ENCODE results near the gene SART1.
A peak's percentile ranks its signal among the peaks of the same experiment; 100 is the strongest.

SART1 gene

DNA sequence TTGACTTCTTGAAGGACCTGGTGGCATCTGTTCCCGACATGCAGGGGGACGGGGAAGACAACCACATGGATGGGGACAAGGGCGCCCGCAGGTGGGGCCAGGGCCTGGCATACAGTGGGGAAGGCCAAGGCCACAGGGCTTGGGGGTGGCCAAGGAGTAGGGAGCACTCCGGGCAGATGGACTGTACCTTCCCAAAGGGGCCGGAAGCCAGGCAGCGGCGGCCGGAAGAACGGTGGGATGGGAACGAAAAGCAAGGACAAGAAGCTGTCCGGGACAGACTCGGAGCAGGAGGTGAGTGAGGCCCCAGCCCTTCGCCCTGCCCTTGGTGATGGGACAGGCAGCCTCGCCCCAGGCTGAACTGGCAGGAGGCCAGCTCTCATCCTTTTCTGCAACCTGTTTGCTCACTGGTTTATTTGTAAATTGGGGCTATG lies 41.1 kb upstream of the SART1 start:
- H3K27ac Mint-ChIP-seq: no peak overlapping the region
- peak overlapping the region; percentile 88 for H3K4me3 Mint-ChIP-seq
- H3K36me3 Mint-ChIP-seq (ENCODE audit: low read depth): peaks cover 26% of the 10 kb centered on the region
- peaks cover 22% of the 10 kb centered on the region for H3K4me1 Mint-ChIP-seq
- H3K9me3 Mint-ChIP-seq: no peaks in the 10 kb centered on the region
- DNase-seq: no peak
- TF ChIP-seq, protein P1, sequence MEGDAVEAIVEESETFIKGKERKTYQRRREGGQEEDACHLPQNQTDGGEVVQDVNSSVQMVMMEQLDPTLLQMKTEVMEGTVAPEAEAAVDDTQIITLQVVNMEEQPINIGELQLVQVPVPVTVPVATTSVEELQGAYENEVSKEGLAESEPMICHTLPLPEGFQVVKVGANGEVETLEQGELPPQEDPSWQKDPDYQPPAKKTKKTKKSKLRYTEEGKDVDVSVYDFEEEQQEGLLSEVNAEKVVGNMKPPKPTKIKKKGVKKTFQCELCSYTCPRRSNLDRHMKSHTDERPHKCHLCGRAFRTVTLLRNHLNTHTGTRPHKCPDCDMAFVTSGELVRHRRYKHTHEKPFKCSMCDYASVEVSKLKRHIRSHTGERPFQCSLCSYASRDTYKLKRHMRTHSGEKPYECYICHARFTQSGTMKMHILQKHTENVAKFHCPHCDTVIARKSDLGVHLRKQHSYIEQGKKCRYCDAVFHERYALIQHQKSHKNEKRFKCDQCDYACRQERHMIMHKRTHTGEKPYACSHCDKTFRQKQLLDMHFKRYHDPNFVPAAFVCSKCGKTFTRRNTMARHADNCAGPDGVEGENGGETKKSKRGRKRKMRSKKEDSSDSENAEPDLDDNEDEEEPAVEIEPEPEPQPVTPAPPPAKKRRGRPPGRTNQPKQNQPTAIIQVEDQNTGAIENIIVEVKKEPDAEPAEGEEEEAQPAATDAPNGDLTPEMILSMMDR (IDR thresholded peaks at IDR 0.05): no peak
- H3K27me3 Mint-ChIP-seq (ENCODE audit: low read depth, poor library complexity): no peaks in the 10 kb centered on the region

DNA sequence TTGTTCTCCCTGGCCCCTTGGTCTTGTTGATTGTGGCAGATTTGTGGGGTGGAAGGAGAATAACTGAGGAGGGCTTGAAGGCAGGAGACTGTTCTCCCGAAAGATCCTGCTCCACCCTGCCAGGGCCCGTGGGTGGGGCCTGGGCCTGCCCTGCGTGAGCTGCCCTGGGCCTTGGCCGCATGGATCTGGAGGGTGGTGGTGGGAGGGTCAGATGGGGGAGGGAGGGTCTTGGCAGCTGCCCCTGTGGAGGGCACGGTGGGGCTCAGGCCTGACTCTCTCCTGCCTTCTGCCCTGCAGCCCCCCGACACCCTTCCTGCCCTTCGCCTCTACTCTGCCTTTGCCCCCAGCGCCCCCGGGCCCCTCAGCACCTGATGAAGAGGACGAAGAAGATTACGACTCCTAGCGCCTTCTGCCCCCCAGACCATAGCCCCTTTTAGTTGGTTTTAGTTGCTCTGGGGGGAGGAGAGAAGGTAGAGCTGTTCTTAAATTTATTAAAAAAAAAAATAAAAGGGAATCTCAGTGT lies 40.4 kb upstream of the SART1 start:
- Mint-ChIP-seq H3K27ac (no peak overlapping the region), H3K4me3 (no peak overlapping the region), H3K9me3 (no peaks in the 10 kb centered on the region), H3K36me3 (ENCODE audit: low read depth) (peaks cover 26% of the 10 kb centered on the region), H3K27me3 (ENCODE audit: low read depth, poor library complexity) (no peaks in the 10 kb centered on the region), H3K4me1 (peaks cover 21% of the 10 kb centered on the region)
- TF ChIP-seq, protein P1 (IDR thresholded peaks at IDR 0.05): no peak
- DNase-seq: no peak

DNA sequence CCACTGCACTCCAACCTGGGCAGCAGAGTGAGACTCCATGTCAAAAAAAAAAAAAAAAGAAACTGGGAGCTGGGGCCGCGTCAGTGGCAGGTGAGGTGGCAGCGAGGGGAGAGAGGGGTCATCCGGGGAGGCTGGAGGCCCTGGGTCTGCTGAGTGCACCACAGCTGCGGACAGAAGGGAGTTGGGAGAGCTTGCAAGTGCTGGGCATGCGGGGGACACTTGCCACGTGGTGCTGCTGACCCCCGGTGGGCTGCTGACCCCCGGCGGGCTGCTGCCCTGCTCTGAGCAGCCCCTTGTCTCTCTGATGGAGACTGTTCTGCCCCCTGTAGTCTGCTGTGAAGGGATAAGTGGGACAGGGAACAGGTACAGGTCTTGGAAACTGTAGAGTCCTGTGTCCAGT lies 39.7 kb upstream of the SART1 start:
- TF ChIP-seq, protein P1 (IDR thresholded peaks at IDR 0.05): no peak
- Mint-ChIP-seq H3K36me3 (ENCODE audit: low read depth) (peaks cover 23% of the 10 kb centered on the region), H3K27ac (no peak overlapping the region), H3K27me3 (ENCODE audit: low read depth, poor library complexity) (no peaks in the 10 kb centered on the region), H3K4me3 (no peak overlapping the region), H3K4me1 (peaks cover 14% of the 10 kb centered on the region), H3K9me3 (no peaks in the 10 kb centered on the region)
- DNase-seq: no peak

DNA sequence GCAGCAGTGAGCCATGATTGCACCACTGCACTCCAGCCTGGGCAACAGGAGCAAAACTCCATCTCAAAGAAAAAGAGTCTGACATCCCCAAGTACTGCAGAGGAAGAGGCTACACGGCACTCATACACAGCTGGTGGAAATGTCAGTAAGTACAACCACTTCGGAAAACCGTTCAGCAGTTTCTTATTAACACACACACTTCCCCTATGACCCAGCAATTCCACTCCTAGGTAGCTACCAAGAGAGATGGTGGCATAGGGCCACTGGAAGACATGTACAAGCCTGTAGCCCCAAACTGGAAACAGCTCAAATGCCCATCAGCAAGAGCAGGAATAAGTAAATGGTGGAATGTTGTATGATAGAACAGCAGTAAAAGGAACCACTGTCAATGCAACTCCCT lies 39.0 kb upstream of the SART1 start:
- TF ChIP-seq, protein P1 (IDR thresholded peaks at IDR 0.05): no peak
- no peaks in the 10 kb centered on the region for H3K27me3 Mint-ChIP-seq (ENCODE audit: low read depth, poor library complexity)
- H3K27ac Mint-ChIP-seq: peak overlapping the region; percentile 57
- DNase-seq: no peak
- H3K4me3 Mint-ChIP-seq: no peak overlapping the region
- peaks cover 9% of the 10 kb centered on the region for H3K4me1 Mint-ChIP-seq
- H3K36me3 Mint-ChIP-seq (ENCODE audit: low read depth): peaks cover 19% of the 10 kb centered on the region
- H3K9me3 Mint-ChIP-seq: no peaks in the 10 kb centered on the region

DNA sequence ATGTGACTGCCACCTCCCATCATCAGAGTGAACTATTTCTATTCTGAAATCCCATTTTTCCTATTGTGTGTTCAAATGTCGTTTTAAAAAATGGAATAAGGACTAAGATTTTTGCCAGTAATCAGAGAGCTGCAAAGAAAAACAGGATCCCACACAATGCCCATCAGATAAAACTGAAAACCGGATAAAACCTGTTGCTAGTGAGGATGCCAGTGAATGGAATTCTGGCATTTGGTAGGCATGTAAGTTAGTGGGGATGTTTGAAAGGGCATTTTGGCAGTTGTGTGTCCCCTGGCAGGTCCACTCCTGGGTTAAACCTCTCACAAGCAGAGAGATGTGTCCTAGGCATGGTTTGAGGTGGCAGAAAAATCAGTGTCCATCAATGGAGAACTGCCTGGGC lies 36.1 kb upstream of the SART1 start:
- TF ChIP-seq, protein P1 (IDR thresholded peaks at IDR 0.05): no peak
- Mint-ChIP-seq H3K9me3 (no peaks in the 10 kb centered on the region), H3K4me1 (peaks cover under 1% of the 10 kb centered on the region), H3K27me3 (ENCODE audit: low read depth, poor library complexity) (peaks cover 3% of the 10 kb centered on the region), H3K27ac (peak overlapping the region; percentile 94), H3K4me3 (no peak overlapping the region), H3K36me3 (ENCODE audit: low read depth) (peaks cover 19% of the 10 kb centered on the region)
- no peak for DNase-seq

DNA sequence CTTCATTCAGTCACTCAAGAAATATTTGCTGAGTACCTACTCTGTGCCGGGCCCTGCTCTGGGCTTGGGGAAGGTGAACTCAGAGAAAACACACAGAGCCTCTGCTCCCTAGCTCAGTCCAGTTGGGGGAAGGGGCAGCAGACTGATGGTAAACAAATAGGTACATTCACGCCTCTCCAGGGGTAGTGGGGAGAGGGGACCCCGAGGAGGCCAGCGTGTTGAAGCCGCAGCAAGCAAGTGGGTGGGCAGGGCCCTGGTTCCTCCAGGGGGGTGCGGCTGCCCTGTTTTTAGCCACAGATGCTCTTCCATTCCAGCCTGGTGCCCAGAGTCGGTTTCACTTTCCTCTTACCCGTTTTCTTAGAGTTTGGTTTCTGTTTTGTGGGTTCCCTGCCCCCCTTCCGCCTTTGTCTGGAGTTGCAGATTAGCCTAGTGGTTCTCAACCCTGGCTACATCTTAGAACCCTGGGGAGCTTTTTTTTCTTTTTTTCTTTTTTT lies 33.6 kb upstream of the SART1 start:
- peaks cover 6% of the 10 kb centered on the region for H3K36me3 Mint-ChIP-seq (ENCODE audit: low read depth)
- TF ChIP-seq, protein P1 (IDR thresholded peaks at IDR 0.05): no peak
- H3K27me3 Mint-ChIP-seq (ENCODE audit: low read depth, poor library complexity): peaks cover 3% of the 10 kb centered on the region
- H3K27ac Mint-ChIP-seq: no peak overlapping the region
- H3K4me3 Mint-ChIP-seq: no peak overlapping the region
- H3K9me3 Mint-ChIP-seq: no peaks in the 10 kb centered on the region
- peaks cover 17% of the 10 kb centered on the region for H3K4me1 Mint-ChIP-seq
- no peak for DNase-seq
